ENCODE results near the gene ASPM. TPM values are rescaled to one million over a fixed set of nuclear protein-coding genes. Genes with fewer than 3 reads are reported as not detected.
"Not testable (repeated sequence)": the region's sequence is repeated elsewhere in the genome, so short reads cannot be mapped to it uniquely, and the experiment has no call there.

ASPM gene
- total RNA-seq, 1 experiment from 2014 or later: 62.1 TPM

DNA sequence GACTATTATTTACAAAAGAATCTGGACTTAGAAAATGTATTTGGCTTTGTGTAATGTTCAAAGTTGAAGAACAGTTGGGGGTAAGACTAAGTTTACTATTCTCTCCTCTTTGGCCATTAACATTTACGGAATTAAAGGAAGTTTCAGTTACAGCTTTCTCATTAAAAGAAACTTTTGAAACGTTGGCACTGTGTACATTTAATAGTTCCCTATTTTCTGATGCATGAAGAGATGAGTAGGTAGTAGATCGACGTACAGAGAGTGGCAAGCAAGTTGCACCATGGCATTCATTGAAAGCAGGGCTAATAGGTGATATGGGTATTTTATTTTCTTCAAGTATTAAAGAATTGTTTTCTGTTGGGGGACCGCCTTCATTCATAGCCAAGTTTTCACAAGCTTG is 3.2 kb downstream of the ASPM start:
- no peak for DNase-seq (ENCODE audit: low read depth)

DNA sequence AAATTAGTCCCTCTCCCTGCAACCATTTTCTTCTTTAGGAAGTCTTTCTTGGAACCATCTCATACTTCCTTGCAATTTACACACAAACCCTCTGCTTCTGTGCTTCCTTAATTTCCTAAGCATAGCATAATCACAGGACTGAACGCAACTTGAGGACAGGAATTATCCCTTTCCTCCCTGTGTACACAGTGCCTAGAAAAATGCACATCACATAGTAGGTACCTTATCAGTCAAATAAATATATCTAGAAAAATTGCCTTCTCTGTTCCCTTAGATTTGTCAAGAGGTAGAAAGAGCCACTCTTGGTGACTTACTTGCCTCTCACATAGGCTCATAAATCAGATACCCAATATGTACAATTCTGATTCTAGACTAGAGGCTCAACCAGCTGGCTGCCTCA is 4.9 kb downstream of the ASPM start:
- DNase-seq (ENCODE audit: low read depth): no peak

DNA sequence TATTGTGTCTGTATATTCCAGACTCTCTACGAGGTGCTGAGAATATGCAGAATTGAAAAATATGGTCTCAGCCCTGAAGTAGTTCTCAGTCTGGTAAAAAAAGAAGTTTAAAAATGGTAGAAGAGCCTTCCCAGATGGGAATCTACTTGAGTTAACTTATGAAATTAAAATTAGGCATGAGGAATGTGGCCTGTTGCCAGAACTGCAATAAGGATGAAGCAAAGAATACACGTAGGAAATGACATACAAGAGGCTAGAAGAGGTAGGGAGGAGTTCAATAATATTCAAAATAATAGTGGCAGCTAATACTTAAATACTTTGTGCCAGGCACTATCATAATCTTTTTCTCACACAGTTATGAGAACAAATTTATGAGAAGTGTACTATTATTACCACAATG is 6.3 kb downstream of the ASPM start:
- no peak for DNase-seq (ENCODE audit: low read depth)

DNA sequence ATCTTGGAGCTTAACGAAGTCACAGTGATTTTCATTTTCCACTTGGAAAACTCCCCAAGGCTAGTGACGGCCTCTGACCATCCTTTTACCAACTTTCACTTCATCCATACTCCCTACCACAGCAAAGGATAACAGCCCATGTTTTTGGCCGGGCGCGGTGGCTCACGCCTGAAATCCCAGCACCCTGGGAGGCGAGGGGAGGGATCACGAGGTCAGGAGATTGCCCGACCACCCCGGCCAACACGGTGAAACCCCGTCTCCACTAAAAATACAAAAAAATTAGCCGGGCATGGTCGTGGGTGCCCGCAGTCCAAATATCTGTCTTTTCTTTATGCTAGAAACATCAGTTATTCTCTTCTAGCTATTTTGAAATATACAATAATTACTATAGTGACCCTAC is 7.3 kb downstream of the ASPM start:
- no peak for DNase-seq (ENCODE audit: low read depth)

DNA sequence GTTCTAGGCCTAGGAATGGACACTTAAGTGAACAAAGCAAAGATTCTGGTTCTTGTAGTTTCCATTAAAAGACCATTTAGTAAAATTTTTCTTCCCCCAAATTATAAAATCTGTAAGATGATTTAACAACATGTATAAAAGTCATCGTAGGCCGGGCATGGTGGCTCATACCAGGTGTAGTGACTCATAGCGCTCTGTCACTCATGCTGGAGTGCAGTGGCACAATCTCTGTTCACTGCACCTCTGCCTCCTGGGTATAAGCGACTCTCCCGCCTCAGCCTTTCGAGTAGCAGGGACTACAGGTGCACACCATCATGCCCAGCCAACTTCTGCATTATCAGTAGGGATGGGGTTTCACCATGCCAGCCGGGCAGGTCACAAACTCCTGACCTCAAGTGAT is 9.1 kb downstream of the ASPM start:
- peak; percentile 25 for DNase-seq (ENCODE audit: low read depth)

DNA sequence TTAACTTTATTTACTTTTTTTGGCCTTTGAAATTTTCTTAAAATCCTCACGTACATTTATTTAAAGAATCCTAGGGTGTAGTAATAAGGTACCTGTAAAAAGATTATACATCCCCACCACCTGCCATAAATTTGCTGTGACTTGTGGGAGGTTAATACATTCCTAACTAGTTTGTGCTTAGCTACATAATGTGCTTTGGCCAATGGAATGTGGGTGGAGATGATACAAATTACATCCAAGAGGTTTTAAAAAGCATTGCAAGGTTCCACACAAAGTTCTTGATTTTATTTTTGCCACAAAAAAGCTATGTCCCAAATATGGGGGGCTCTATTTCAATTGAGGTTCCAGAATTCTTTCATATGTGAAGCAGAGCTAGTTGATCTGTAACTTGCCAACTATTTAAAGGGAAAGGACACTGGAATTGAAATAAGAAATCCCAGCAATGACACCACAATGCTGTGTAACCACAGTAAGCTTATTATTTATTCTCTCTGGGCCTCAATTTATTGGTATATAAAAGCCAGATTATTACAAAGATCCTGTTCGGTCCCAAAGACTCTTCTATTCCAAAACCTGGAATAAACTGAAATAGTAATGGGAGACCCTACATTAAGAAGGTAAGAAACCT is 15.7 kb downstream of the ASPM start:
- peak; percentile 45 for DNase-seq (ENCODE audit: low read depth)

DNA sequence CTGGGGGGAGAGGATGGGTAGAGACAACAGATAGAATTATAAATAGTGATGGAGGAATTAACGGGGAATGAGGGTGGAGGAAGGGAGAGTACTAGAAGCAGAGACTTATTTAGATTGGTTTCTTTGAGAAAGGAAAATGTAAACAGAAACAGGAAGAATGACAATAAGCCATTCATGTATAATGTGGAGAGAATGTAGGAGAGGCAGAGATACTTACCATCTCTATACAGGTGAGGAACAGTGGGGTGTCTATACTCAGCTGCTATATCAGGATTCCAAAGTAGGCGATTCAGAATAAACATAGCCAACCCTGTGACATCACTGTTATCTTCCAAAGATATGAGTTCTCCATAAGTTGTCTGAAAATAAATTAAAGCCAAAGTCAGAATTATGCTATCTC is 16.8 kb downstream of the ASPM start:
- no peak for DNase-seq (ENCODE audit: low read depth)

DNA sequence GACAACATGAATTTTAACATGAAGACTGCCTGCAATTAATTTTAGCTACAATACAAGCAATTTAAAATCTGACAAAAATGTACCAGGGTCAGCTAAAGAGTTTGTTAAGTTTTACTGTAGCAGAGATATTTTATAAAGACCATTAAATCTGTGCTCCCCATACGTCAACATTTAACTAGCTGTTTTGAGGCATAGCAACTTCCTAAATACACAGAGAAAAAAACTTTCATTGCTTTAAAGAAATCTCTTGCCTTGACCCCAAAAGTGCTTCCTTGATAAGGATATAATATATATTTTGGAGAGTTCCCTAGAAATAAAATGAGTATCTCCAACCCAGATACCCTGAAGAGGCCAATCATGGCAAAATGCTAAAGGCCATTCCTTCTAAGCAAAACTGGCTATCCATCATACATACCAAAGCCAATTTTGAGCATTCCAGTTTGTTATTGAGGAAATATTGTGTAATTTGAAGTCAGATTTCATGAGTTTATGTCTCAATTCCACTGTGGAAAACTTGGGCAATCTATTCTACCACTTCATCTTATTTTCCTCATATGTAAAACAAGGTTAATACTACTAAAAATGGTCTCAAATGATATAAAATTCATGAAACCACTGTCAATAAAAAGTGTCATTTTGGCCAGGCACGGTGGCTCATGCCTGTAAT is 19.1 kb downstream of the ASPM start:
- no peak for DNase-seq (ENCODE audit: low read depth)

DNA sequence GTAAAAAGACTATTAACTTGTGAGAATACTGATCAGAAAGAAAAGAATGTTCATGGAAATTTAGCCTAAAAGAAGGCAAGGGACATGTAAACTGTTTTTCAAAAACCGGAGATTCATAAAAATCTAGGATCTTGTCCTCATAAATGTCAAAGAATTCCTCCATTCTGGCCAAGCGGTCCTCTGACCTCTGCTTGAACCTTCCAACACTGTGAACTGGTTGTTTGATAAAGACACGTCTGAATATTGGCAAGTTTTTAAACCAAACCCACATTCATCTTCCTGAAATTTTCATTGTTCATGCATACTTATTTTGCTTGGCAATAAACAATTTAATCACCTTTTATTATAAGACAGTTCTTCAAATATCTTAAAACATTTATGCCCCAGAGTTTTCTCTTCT is 19.8 kb downstream of the ASPM start:
- no peak for DNase-seq (ENCODE audit: low read depth)

DNA sequence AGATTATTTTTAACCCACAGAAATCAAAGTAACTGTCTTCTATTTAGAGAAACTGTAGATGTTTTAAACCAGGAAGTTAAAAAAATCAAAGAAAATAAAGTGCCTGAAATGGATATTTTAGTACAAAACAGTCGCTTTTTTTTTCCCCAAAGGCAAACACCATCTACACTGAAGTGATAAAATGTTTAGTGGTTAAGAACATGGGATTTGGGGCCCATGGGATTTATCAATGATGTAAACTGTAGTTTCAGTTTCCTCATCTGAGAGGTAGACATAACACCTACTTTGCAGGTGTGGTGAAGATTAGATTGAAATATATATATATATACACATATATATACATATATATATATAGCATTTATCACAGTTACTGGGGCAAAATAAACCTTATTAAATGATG is 22.1 kb downstream of the ASPM start:
- DNase-seq (ENCODE audit: low read depth): no peak

DNA sequence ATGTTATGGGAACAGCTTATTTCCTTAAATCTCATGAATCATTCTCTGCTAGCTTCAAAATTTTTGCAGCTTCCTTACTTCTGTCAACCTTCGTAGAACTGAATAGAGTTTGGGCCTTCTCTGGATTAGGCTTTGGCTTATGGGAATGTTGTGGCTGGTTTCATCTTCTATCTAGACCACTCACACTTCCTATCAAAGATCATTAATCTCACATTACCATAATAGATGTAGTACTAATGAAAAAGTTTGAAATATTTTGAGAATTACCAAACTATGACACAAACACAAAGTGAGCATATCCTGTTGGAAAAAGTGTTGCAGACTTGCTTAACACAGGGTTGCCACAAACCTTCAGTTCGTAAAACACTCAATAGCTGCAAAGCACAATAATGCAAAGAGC is 30.3 kb downstream of the ASPM start:
- DNase-seq (ENCODE audit: low read depth): no peak

DNA sequence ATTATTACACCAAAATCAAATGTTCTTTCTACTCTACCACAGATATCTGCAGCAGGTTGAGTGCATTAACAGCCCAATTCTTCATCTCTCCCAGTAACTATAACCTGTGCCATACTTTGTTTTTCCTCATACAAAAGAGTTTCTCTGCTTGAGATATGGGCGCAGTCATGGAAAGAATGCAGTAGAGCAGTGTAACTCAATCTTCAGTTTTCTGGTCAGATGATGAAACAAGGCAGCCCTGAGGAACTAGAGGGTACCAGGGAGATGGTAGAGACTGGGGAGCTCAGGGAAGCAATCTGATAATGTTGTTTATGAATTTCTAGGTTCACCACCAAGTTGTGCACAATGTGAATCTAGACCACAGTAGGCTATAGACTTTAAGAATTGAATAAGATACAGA is 39.6 kb downstream of the ASPM start:
- DNase-seq (ENCODE audit: low read depth): no peak

DNA sequence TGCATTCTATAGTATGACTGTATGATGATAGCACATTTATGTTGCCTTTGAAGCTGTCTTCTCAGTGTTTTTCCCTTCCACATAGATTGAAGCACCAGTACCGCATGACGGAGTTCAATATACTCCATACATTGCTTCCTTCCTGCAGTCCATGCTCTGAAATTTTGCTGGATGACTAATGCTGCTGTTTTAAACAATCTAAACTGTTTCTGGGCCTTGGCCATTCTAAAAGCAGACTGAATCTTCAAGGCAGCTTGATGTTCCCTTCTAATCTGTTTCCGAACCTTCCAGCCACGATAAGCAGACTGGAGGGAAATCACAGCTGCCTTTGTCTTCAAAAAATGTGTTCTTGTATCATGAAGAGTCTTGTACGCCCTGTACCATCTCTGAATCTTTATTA is 43.2 kb downstream of the ASPM start:
- no peak for DNase-seq (ENCODE audit: low read depth)

DNA sequence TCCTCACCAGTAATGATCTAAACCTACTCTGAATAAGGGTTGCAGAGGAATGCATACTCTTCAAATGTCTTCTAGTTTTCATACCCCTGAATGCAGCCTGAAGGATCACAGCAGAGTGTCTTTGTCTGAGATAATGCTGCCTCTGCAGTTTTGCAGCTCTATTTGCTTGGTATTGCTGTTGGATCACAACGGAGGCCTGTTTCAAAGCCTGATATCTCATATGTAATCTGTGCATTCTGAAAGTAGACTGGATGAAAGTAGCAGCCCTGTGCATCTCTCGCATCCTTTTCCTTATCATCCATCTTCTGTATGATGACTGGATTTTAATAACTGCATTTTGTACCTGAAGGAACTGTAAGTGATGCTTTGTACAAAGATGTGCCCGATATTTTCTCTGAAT is 44.5 kb downstream of the ASPM start:
- no peak for DNase-seq (ENCODE audit: low read depth)

DNA sequence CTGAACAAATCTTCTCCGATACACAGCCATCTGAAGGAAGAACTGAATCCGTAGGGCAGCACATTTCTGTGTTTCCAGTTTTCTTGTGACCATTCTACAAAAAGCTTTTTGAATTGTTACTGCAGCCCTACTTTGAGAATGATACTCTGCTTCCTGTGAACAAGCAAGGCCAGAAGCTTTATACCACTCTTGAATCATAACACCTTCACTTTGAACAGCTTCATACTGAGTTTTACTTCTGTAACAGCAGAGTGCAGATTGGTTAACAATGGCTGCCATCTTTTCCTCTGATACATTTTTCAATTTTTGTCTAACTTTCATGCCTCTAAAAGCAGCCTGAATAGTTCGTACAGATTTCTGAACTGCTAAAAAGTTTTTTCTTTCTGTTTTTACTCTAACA is 45.8 kb downstream of the ASPM start:
- DNase-seq (ENCODE audit: low read depth): no peak

DNA sequence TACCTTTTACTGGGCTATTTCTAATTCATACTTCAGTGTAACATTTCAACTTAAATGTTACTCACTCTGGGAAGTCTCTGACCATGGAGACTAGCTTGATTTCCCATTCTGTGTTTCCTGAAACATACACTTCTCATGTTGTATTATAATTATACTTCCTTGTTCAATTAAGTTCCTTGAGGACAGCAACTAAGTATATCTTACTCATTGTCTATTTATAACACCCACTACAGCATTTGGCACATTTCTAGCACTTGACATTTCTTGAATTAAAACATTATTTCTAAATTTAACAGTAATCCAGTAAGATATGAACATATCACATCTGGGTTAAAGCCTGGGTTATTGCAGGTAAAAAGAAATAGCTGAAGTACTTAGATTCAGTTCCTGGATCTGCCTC is 47.0 kb downstream of the ASPM start:
- DNase-seq (ENCODE audit: low read depth): no peak

DNA sequence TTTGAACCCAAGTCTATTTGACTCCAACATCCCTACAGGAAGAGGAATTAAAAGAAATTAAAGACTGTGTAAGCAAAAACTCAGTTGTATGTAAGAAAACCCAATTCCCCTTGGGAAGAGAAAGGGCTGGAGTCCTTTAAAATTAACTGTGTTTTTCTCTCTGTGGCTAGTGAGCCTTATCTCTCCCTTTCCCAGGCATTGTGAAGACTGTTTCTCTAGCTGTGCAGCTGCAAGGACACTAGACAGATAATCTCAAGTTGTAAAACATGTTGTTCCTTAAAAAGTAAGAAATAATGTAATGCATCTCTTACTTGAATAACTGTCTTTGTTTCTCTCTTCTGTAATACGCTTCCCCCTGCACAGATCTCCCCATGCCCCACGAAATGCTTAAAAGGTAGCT is 49.5 kb downstream of the ASPM start:
- not testable (repeated sequence) for DNase-seq (ENCODE audit: low read depth)

DNA sequence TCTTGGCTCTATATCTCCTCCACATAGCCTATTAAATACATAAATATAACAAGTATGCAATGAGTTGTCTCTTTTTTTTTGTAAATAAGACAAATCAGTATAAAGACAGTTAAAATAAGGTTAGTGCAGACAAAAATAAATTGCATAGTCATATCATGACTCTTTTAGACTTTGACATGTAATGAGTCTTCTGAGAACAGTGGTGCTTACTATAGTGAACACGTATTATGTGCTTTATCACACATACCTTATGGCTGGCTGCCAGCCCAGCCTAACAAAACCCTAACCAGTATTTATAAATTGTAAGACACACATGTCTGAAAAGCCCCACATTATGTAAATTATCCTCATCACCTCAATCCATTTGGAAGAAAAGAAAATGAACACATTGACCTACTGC is 50.3 kb downstream of the ASPM start:
- no peak for DNase-seq (ENCODE audit: low read depth)

DNA sequence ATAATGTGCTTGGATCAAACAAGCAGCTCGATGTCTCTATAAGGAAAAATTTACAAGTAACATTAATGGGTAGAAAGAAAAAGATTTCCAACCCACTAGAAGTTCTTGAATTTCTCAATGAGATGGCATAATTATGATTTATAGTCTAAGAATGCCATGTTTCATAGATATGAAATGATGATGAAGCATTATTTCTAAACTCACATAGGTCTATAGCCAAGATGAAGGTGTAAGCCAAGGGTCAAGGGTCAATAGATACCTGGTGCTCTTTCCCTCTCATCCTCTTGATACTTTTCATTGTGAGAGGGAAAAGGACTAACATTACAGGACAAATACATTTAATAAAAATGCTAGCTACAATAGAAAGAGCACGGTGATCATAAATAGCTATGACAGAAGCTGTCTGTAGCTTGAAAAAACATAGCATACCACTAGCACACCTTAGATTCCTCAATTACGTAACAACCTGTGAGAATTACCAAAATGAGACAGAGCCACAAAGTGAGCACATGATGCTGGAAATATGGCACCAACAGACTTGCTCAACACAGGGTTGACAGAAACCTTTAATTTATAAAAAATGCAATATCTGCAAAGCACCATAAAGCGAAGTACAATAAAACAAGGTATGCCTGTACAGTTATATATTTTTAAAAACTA is 53.1 kb downstream of the ASPM start:
- no peak for DNase-seq (ENCODE audit: low read depth)

DNA sequence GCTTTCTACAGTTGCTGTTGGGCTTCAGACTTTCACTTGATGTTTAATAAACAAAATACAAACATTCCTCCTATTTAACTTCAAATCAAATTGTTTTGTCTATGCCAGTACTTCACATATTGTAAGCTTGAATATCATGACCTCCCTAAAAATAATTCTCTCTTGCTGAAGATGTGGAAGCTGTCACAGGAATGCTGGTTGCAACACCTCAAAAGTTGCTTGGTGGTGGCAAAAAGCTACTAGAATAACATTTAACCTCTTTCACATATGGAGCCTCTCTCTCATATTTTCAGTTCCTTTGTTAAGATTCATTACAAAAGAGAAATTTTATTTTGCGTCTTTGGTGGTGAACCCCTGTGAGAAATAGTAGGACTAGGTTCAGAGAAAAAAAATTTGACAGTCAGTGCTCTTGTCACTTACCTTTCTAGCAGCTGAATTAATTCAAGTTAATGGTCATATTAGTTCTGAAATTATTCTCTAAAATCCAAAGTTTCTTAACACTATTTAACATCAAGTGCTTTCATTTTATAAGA is 53.9 kb downstream of the ASPM start:
- no peak for DNase-seq (ENCODE audit: low read depth)

DNA sequence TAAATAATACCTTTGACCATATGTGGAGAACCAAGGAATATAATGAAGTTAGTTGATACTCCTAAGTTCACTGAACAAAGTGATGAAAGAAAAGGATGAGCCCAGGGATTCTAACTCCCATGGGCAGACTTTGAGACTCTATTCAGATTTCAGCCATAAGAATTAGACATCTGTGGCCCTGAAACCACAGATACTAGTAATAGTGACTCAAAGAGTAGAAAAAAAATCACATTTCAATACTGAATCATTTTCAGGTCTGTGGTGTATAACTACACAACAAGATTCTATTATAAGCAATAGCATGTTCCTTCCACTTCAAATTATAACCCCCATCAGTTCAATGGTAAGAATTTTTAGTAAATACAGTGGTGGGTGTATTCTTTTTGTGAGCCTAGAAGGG is 63.0 kb downstream of the ASPM start:
- no peak for DNase-seq (ENCODE audit: low read depth)

DNA sequence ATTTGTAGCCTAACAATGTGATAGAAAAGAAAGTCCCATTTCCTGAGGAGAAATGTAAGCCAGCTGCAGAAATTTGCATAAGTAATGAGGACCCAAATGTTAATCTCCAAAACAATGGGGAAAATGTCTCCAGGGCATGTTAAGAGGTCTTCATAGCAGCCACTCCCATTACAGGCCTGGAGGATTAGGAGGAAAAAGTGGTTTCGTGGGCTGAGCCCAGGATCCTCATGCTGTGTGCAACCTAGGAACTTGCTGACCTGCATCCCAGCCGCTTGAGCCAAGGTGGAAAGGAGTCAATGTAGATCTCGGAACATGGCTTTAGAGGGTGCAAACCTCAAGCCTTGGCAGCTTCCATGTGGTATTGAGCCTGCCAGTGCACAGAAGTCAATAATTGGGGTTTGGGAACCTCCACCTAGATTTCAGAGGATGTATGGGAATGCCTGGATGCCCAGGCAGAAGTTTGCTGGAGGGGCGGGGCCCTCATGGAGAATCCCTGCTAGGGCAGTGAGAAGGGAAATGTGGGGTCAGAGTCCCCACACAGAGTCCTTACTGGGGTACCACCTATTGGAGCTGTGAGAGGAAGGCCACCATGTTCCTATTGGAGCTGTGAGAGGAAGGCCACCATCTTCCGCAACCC is 65.2 kb downstream of the ASPM start:
- peak; percentile 26 for DNase-seq (ENCODE audit: low read depth)

DNA sequence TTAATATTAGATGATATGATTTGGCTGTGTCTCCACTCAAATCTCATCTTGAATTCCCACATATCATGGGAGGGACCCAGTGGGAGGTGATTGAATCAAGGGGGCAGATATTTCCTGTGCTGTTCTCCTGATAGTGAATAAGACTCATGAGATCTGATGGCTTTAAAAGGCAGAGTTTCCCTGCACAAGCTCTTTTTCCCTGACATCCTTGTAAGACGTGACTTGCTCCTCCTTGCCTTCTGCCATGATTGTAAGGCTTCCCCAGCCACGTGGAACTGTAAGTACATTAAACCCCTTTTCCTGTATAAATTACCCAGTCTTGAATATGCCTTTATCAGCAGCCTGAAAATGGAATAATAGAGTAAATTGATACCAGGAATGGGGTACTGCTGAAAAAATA is 66.1 kb downstream of the ASPM start:
- DNase-seq (ENCODE audit: low read depth): no peak

Data from M059J (cell line).